Femur (tissue), 1 donor: ENCODE measurements around the gene PDZD2.
A peak's percentile ranks its signal among the peaks of the same experiment; 100 is the strongest.
"Not testable (repeated sequence)": the region's sequence is repeated elsewhere in the genome, so short reads cannot be mapped to it uniquely, and the experiment has no call there.

Source experiments
- DNase-seq: peaks from one replicate; pipeline ENCODE4 v3.0.0-alpha.2; 2017

Gene PDZD2

DNA sequence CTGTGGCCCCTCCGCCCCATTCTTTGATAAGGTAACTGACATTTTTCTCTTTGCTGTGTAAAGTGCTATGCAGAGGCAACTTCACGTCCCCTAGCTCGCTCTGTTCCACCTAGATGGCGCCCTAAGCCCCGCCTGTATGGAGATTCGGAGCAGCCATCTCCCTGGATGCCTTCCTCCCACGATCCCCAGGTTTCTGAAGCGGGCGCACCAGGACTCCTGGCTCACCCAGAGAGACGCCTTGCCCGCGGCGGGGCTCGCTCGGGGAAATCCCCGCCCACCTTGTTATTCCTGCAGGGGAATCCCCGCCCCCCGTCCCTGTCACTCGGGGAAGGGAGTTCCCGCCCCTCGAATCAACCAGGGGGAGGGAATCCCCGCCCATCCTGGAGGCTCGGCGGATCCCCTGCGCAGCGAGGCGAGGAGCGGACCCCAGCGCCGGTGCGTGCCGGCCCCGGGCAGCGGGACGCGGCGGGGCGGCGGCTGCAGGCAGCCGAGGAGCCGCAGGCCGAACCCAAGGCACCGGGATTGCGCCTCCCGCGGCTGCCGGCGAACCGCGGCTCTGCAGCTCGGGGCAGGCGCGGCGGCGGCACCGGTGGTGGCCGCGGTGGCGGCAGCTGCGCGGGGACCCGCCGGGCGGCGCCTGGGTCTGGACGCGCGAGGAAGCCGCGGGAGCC, at the start of gene PDZD2:
Gene PDZD2 (plus strand): TSS at position 384 of the 671 bp plus-strand sequence.
- DNase-seq, result peak; percentile 89

DNA sequence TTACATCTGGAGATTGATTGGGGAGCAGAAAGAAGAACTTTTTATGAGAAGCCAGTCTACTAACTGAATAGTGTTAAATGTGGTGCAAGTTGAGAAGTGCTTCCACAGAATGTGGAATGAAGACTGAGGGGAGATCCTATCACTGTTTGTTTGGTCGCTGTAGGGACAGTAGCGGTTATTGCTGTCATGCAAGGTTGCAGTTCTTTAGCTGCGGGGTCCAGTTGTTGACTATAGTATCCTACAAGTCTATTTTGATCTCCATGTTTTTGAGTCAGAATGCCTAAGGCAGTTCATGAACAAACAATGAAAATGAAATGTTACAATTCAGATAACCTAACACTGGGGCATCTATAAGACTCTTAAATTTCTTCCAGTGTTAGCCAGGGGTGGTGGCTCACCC, 45.3 kb upstream of the PDZD2 start:
- DNase-seq, result no peak

- DNase-seq, result no peak
These were observed 42.6 kb upstream of the PDZD2 start for GRCh38 chr5:31596354-31596753.

DNA sequence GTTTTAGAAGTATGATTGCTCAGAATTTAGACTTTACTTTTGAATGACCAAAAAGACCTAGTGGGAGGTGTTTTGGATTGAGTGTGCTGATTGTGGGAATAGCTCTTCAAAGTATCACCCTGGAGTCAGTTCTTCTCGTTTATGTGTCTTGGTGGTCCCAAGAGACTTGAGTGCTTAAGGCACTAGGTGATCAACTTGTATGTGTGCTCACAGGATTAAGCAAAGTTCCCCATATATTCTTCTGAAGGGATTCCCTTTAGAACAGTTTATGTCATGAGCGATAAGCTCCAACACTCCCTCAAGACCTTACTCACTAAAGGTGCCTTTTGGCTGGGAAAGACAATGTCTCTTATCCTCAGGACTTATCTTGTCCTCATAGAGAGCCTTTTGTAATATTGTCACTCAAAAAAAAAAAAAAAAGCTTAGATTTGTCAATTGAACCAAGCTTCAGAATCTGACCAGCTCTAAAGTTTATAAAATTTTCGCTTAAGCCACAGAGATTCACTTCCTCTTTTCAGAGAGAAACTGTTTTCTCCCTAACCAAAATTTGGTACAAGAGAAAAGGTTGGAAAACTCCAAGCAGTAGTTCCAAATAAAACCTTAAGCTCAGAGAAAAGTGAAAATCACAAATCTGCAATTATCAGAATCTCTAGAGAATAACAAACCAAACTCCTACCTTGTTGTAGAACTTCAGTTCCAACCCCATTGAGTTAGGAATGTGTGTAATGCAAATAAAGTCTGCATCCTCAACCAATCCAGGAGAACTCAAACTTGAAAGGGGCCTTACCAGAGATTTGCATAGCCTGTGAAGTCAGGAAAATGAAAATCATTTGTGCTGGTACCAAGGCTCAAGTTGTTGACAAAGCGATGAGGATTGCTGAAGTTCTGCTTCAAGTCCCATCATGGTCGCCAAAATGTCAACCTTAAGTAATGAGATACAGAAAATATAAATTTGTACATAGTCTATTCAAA, 40.0 kb upstream of the PDZD2 start:
- DNase-seq, result no peak

DNA sequence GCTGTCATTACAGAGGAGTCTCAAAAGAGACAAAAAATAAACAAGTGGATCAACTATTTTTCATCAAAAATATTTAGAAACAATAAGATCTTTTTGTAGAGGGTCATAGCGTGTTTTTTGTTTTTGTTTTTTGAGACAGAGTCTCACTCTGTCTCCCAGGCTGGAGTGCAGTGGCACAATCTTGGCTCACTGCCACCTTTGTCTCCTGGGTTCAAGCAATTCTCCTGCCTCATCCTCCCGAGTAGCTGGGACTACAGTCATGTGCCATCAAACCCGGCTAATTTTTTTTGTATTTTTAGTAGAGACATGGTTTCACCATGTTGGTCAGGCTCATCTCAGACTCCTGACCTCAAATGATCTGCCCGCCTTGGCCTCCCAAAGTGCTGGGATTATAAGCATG, 36.6 kb upstream of the PDZD2 start:
- not testable (repeated sequence) for DNase-seq

DNA sequence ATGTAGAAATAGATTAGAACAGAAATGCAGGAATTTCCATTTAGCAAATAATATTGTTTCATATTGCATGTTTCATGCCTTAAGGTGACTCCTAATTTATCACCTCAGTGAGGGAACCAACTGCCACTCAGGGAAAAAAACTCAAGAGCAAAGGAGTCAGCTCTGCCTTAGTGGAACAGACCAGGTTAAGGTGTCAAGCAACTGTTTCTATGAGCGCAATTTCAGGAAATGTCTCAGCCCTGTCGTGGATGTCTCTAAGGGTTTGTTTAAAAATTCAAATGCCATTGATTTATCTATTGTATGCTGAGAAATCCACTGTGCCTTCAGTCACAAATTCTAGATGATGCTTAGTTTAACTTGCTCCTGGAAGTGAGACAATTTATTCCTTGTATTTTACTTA, 34.7 kb upstream of the PDZD2 start:
- no peak for DNase-seq

- no peak for DNase-seq
These were observed 34.3 kb upstream of the PDZD2 start for GRCh38 chr5:31604644-31605043.

DNA sequence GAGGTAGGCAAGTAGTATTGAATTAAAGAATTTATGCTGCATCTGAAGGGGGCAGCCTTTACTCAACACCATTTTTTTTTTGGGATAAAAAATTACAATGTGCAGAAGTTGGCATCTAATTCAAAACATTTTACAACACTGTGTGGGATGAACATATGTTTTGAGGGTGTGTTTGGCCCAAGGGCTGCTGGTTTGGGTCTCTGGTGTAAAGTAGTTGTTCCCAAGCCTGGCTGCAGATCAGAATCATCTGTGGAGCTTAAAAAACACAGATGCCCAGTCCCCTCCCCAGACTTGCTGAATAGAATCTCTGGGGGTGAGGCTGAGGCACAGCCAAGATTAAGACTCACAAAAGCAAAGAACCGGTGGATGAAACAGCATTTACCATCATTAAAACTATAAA, 33.0 kb upstream of the PDZD2 start:
- no peak for DNase-seq

DNA sequence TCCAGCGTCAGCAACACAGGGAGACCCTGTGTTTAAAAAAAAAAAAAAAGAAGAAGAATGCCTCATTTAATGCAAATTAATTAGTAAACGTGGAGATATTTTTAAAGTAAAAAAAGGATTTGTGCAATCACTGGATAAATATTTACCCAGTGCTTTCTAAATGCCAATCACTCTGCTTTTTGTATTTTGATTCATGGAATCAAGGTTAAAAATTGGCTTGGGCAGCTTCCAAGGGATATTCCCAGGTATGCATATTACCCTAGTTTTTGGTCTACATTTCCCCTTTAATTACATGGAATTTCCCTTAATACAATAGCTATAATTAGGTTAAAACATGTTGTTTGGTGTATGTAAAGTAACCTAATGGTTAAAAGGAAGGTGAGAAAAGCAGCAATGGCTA, 31.4 kb upstream of the PDZD2 start:
- DNase-seq, result no peak

DNA sequence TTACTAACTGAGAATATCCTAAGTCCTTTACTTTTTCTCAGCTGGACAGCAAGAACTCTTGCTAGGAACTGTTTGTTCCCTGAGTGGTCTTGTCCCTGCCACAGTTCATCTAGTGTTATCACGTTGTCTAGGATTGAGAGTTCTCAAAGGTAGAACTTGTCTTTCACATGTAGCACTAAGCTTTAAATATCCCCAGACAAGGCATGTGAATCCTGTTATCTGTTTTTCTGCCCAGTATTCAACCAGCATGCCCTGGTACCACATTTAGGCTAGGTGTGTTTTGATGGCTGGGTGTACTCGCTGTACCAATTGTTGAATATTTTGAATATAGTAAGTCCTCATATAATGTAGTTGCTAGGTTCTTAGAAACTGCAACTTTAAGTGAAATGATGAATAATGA, 27.9 kb upstream of the PDZD2 start:
- no peak for DNase-seq

- DNase-seq, result no peak
These were observed 25.3 kb upstream of the PDZD2 start for GRCh38 chr5:31613651-31614050.

DNA sequence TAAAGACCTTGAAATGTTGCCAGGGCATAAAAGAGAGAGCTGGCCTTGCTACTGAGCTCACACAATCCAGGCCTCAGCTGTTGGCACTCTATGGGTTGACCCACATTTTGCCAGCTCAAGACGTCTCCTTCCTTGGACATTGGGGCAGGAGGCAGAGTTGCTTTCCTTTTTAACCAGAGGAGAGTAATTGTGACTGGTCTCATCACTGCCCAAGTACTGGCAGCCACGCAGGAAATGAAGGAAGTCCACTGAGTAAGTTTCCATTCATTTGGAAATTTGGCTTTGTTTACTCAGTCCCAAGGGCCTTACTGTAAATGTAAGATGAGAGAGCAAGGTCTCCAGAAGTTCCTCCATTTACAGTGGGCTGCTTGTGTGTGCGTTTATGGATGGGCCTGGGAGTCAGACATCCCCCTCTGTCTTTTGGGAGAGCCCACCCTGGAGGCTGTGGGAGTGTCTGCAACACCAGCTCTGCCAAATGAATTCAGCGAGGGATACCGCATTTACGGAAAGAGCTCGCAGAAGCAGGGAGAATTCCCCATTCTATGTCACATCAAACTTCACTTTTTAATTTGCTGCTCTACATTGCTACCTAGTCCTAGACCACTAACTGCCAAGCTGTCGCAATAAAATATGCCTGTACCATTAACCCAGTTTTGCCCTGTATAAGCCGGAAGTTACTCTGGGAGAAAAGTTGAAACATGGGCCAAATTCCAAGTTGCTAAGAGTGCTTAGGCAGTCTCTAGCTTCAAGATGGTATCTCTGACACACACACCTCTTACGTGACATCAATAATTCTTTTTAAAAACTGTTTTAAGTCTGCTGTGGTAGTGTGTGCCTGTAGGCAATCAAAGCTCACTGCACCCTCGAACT, 24.5 kb upstream of the PDZD2 start:
- peak; percentile 27 for DNase-seq

DNA sequence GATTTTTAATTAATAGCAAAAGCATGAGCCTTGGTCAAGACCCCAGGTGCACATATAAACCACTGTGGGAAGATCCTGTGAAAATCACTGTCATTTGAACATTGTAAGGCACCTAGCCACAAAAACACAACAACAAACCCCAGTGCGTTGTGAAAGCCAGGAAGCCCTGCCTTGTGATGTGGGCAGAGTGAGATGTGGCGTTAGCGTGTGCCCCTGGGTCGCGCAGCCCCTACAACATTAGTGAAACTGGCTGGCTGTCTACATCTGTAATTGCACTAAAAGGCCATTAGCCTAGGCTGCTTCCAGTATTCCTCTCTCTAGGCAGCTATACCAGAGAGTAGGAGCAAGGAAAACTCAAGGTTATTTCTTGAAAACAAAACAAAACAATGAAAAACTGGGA, 21.1 kb upstream of the PDZD2 start:
- DNase-seq, result no peak

- DNase-seq, result no peak
These were observed 18.9 kb upstream of the PDZD2 start for GRCh38 chr5:31620026-31620425.

- DNase-seq, result no peak
These were observed 15.7 kb upstream of the PDZD2 start for GRCh38 chr5:31623249-31623648.

DNA sequence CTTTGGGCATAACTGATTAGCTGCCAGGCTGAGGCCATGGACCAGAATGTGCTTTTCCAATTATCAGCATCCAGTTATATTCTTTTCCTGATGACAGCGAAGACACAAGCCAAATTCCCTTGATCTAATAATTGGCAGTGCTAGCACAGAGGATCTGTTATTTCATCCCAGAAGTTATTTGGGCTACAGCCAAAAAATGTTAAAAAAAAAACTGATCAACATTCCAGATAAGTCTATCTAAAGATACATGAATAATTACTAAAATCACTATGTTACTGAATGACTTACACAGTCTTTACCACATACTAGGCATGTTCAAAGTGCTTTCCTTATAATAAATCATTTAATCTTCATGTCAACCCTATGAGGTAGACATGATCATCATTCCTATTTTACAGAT, 13.5 kb upstream of the PDZD2 start:
- no peak for DNase-seq

- peak; percentile 29 for DNase-seq
These were observed 12.8 kb upstream of the PDZD2 start for GRCh38 chr5:31626156-31626555.

- DNase-seq, result no peak
These were observed 12.2 kb upstream of the PDZD2 start for GRCh38 chr5:31626604-31627234.

- no peak for DNase-seq
These were observed 8.0 kb upstream of the PDZD2 start for GRCh38 chr5:31630931-31631330.

- DNase-seq, result no peak
These were observed 6.5 kb upstream of the PDZD2 start for GRCh38 chr5:31632460-31632859.

GRCh38 chr5:31635446-31635845, 3.5 kb upstream of the PDZD2 start:
- no peak for DNase-seq

DNA sequence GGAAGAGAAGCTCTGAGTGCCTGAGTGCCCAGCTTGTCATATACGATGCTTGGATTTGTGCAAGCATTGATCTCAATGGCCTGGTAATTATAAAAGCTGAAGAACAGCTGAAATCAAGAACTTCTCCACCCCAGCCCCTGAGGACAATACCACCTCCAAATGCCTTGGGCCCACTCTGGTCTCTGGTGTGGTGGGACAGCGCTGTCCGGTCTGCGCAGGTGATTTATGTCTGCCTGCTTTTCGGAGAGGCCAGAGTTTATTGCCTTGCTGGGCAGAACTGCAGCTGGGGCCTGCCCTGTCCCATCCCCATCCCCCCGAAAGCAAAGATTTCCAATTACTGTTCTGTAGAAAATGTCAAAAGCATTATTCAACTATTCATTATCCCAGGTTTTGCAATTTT, 1.1 kb upstream of the PDZD2 start:
- no peak for DNase-seq

DNA sequence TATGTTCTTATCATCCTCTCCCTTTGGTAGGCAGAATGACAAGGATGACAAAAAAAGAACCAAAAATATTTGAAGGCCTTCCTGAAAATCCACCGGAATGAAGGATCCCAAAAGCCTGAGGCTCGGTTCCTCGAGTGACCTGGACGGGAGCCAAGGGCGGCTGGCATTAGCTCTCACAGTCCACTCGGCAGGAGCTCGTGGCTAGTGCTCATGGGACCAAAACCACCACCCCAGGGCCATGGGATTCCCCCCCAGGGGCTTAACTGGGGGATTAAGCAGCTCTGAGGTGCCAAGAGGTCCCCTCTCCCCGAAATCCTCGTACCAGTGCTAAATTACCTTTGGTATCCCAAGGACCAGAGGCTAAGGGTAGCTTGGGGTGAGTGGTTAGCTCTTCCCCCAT, 586 bp upstream of the PDZD2 start:
- peak; percentile 29 for DNase-seq
